BE2C (cell line): ENCODE results near the gene CPA4.

Experiments used
- DNase-seq: peaks from one replicate; pipeline ENCODE4 v3.0.0-alpha.2; 2020
- H3K27me3 ChIP-seq: fragments of 250-450 bp; sonication (Bioruptor Pico); 2 replicates; pipeline ENCODE4 v1.5.1; 2020; ENCODE audit warnings: mild to moderate bottlenecking
- H3K36me3 ChIP-seq: fragments of 250-450 bp; sonication (Bioruptor Pico); 2 replicates; pipeline ENCODE4 v1.5.1; 2020; ENCODE audit warnings: mild to moderate bottlenecking
- H3K4me1 ChIP-seq: fragments of 250-450 bp; sonication (Bioruptor Pico); 2 replicates; pipeline ENCODE4 v1.5.1; 2020
- H3K4me3 ChIP-seq: 2 replicates; pipeline ENCODE4 v1.5.1; 2011; ENCODE audit warnings: low read depth, low read length
- H3K9me3 ChIP-seq: fragments of 250-450 bp; sonication (Bioruptor Pico); 2 replicates; pipeline ENCODE4 v1.5.1; 2020
- TF ChIP-seq, protein P1 (sequence below): IDR thresholded peaks from 2 replicates; pipeline ENCODE4 v1.5.1; 2012; ENCODE audit warnings: mild to moderate bottlenecking, low read depth, low read length

Gene CPA4

DNA sequence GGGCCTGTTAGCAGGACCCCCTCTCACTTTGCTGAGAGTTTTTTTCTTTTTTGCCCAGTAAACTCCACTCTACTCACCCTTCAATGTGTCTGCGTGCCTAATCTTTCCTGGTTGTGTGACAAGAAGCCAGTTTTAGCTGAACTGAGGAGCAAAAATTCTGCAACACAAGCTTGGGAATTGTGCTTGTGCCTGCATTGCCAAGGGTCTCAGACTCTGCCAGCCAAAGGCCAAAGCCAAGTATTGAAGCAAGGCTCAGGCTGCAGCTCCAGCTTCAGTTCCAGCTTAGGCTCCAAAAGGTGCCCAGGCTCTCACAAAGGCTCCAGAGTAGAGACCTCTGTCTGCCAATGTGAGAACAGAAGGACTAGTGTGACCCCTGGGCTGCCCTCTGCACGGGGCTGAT lies 30.5 kb upstream of the CPA4 start:
- DNase-seq = no peak
- TF ChIP-seq, protein P1, sequence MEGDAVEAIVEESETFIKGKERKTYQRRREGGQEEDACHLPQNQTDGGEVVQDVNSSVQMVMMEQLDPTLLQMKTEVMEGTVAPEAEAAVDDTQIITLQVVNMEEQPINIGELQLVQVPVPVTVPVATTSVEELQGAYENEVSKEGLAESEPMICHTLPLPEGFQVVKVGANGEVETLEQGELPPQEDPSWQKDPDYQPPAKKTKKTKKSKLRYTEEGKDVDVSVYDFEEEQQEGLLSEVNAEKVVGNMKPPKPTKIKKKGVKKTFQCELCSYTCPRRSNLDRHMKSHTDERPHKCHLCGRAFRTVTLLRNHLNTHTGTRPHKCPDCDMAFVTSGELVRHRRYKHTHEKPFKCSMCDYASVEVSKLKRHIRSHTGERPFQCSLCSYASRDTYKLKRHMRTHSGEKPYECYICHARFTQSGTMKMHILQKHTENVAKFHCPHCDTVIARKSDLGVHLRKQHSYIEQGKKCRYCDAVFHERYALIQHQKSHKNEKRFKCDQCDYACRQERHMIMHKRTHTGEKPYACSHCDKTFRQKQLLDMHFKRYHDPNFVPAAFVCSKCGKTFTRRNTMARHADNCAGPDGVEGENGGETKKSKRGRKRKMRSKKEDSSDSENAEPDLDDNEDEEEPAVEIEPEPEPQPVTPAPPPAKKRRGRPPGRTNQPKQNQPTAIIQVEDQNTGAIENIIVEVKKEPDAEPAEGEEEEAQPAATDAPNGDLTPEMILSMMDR = no peak
- Histone ChIP-seq H3K4me1 (no peaks in the 10 kb centered on the region), H3K27me3 (peaks cover 4% of the 10 kb centered on the region; the same call in 1 of the 2 replicates), H3K9me3 (no peaks in the 10 kb centered on the region), H3K4me3 (no peak overlapping the region), H3K36me3 (no peaks in the 10 kb centered on the region)

DNA sequence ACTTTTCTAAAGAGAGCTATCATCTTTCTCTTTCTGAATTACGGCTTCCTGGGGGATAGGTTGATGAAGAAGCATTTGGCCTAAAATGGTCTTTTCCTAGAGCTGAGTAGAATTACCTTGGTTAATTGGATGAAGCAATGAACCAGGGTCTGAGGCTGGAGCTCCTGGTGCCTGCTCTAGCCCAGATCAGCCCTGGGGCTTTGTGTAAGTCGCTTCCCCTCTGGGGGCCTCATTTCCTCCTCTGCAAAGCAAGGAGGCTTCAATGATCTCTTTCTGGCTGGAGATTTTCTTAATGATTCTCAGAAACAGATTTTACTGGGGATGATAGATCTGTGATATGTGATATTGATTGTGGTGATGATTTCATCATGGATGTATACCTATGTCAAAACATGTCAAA lies 29.8 kb upstream of the CPA4 start:
- H3K9me3 ChIP-seq = no peaks in the 10 kb centered on the region
- TF ChIP-seq, protein P1 = no peak
- H3K4me3 ChIP-seq = no peak overlapping the region
- H3K27me3 ChIP-seq = peaks cover 7% of the 10 kb centered on the region
- H3K4me1 ChIP-seq = no peaks in the 10 kb centered on the region
- no peaks in the 10 kb centered on the region for H3K36me3 ChIP-seq
- no peak for DNase-seq

DNA sequence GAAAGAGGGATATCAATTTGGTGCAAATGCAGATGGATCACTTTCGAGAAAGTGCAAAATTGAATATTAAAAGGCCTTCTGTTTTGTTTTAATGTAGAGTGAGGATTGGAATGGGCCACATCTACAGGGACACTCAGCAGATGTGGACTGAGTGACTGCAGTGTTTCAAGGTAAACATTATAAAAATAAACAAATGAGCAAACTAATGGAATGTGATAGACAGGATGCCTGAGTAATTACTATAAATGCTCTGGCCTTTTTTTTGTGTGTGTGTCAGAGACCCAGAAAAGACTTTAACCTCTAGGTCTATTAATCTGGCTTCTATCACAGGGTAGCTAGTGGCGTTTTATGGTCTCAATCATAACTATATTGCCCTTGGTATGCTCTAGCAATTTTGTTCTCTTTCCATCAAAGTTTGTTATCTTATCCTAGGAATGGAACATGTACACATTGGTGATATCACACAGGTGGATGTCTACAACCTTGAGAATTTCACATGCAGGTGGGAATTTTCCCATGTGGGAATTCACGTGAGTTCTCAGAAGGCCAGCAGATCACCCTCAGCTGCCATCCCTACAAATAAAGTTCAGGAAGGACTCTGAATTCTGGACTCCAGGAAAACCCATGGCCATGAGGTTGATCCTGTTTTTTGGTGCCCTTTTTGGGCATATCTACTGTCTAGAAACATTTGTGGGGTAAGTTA lies 26.6 kb upstream of the CPA4 start, which contains the start of gene CPA2:
Gene CPA2 (plus strand): TSS at position 606 of the 703 bp plus-strand sequence. CDS start 19 bp downstream, at position 625.
- H3K27me3 ChIP-seq = peaks cover 12% of the 10 kb centered on the region
- no peak within 1 kb of the TSS for H3K4me3 ChIP-seq
- DNase-seq = no peak
- TF ChIP-seq, protein P1 = no peak
- H3K9me3 ChIP-seq = no peaks in the 10 kb centered on the region
- H3K36me3 ChIP-seq = no peaks in the 10 kb centered on the region
- H3K4me1 ChIP-seq = no peaks in the 10 kb centered on the region

DNA sequence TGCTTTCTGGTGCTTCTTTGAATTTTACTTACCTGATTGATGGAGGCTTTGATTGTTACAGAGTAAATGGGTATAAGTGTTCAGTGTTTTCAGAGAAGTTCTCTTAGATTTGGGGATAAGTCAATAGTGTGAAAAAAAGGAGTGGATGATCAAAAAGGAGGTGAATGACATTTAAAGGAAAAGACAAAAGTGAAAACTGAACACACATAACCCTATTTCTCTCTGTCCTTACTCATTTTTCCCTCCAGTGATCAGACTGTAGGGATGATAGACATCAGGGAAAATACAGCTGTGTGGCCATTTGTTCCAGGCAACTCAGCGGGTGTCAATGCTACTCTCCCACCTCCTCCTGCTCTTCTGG lies 26.0 kb upstream of the CPA4 start:
- no peak overlapping the region for H3K4me3 ChIP-seq
- peaks cover 12% of the 10 kb centered on the region for H3K27me3 ChIP-seq
- H3K36me3 ChIP-seq = no peaks in the 10 kb centered on the region
- no peak for DNase-seq
- TF ChIP-seq, protein P1 = no peak
- H3K4me1 ChIP-seq = no peaks in the 10 kb centered on the region
- H3K9me3 ChIP-seq = no peaks in the 10 kb centered on the region

DNA sequence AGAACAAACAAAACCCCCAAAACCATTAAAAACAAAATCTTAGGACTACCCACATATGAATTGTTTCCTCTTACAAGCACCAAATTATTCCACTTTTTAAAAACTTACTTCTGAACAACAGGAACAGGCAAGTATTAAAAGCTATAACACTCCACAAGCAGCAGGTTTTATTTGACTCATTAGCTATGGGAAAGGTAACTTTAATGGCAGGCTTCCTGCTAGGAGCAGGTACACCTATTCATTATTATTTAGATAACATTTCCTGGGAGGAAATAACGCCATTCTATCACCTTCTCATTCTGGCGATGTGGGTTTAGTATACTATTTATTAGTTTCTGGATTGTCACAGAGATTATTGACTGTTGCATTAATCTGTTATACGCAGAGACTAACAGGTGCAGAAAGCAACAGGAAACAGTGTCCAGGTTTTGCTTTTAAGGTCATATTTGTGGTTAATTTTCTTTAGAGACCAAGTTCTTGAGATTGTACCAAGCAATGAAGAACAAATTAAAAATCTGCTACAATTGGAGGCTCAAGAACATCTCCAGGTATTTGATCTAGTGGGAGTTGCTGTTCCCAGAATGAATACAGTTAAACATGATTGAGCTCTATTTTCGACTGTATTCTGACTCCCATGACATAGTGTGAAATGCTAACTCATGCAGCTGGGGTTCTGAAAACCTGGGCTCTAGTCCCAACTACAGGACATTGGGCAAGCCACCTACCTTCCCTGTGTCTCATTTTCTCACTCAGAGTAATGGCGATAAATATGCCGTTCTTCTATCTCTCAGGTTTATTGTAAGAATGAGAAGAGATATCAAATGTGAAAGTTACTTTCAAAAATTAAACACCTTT lies 24.3 kb upstream of the CPA4 start:
- TF ChIP-seq, protein P1 = no peak
- H3K4me1 ChIP-seq = no peaks in the 10 kb centered on the region
- H3K27me3 ChIP-seq = peaks cover 12% of the 10 kb centered on the region
- H3K36me3 ChIP-seq = no peaks in the 10 kb centered on the region
- no peak for DNase-seq
- H3K9me3 ChIP-seq = no peaks in the 10 kb centered on the region
- no peak overlapping the region for H3K4me3 ChIP-seq

DNA sequence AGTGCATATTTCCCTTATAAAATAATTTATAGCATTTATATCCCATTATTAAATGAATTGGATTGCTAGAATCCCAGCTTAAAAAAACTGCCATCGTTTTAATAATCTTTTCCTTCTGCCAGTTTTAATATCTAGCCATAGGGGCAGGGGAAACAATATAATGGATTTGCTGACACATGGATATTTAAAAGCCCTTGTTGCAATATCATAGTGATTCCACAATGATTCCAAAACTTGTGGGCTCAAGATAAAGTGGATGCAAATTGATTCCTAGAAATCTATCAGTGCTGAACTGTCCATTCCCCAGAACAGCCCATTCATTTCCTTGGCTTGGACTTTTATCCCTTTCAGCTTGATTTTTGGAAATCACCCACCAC lies 23.7 kb upstream of the CPA4 start:
- H3K27me3 ChIP-seq = peaks cover 12% of the 10 kb centered on the region
- H3K4me1 ChIP-seq = no peaks in the 10 kb centered on the region
- no peak overlapping the region for H3K4me3 ChIP-seq
- no peaks in the 10 kb centered on the region for H3K9me3 ChIP-seq
- H3K36me3 ChIP-seq = no peaks in the 10 kb centered on the region
- TF ChIP-seq, protein P1 = no peak
- no peak for DNase-seq
